Measurements from ENCODE around the gene DDX3X.
A peak's percentile ranks its signal among the peaks of the same experiment; 100 is the strongest.

DNA sequence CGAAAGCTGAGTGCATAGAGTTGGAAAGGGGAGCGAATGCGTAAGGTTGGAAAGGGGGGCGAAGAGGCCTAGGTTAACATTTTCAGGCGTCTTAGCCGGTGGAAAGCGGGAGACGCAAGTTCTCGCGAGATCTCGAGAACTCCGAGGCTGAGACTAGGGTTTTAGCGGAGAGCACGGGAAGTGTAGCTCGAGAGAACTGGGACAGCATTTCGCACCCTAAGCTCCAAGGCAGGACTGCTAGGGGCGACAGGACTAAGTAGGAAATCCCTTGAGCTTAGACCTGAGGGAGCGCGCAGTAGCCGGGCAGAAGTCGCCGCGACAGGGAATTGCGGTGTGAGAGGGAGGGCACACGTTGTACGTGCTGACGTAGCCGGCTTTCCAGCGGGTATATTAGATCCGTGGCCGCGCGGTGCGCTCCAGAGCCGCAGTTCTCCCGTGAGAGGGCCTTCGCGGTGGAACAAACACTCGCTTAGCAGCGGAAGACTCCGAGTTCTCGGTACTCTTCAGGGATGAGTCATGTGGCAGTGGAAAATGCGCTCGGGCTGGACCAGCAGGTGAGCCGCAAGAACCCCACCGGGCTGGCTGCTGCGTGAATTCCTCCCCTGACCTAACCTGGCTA lies at the start of gene DDX3X:
- TF ChIP-seq, protein P1, sequence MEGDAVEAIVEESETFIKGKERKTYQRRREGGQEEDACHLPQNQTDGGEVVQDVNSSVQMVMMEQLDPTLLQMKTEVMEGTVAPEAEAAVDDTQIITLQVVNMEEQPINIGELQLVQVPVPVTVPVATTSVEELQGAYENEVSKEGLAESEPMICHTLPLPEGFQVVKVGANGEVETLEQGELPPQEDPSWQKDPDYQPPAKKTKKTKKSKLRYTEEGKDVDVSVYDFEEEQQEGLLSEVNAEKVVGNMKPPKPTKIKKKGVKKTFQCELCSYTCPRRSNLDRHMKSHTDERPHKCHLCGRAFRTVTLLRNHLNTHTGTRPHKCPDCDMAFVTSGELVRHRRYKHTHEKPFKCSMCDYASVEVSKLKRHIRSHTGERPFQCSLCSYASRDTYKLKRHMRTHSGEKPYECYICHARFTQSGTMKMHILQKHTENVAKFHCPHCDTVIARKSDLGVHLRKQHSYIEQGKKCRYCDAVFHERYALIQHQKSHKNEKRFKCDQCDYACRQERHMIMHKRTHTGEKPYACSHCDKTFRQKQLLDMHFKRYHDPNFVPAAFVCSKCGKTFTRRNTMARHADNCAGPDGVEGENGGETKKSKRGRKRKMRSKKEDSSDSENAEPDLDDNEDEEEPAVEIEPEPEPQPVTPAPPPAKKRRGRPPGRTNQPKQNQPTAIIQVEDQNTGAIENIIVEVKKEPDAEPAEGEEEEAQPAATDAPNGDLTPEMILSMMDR (optimal IDR thresholded peaks at IDR 0.05 in 1 of 3, IDR thresholded peaks at IDR 0.05 in 1 of 3, conservative IDR thresholded peaks at IDR 0.05 in 1 of 3; ENCODE audit: extremely low read depth in 1 of 3, insufficient read depth in 2 of 3, low read length in 3 of 3): peak; percentile 24 to 51 (median 41)
- no peak for TF ChIP-seq EZH2 (IDR thresholded peaks at IDR 0.05; ENCODE audit: low read length)

All from keratinocyte (primary cell).